ENCODE measurements around the gene TWIST2.

TWIST2 gene

GRCh38 chr2:238838786-238839327, 9.0 kb upstream of the TWIST2 start:
- DNase-seq, result no peak

- DNase-seq, result no peak
Measured at GRCh38 chr2:238839428-238839827, 8.5 kb upstream of the TWIST2 start.

- no peak for DNase-seq
Measured at GRCh38 chr2:238841542-238842164, 6.2 kb upstream of the TWIST2 start.

- no peak for DNase-seq
Measured at GRCh38 chr2:238843476-238843875, 4.4 kb upstream of the TWIST2 start.

GRCh38 chr2:238845583-238846377, 2.1 kb upstream of the TWIST2 start:
- DNase-seq, result no peak

- DNase-seq, result no peak
Measured at GRCh38 chr2:238846378-238846627, 1.6 kb upstream of the TWIST2 start.

- no peak for DNase-seq
Measured at GRCh38 chr2:238846628-238847418, 1.1 kb upstream of the TWIST2 start.

- no peak for DNase-seq
Measured at GRCh38 chr2:238847419-238847801, 475 bp upstream of the TWIST2 start.

GRCh38 chr2:238848691-238848975, 748 bp downstream of the TWIST2 start:
- DNase-seq, result no peak

- no peak for DNase-seq
Measured at GRCh38 chr2:238848976-238849853, 1.3 kb downstream of the TWIST2 start.

- no peak for DNase-seq
Measured at GRCh38 chr2:238850091-238850490, 2.2 kb downstream of the TWIST2 start.

GRCh38 chr2:238851026-238851425, 3.1 kb downstream of the TWIST2 start:
- no peak for DNase-seq

GRCh38 chr2:238851761-238852160, 3.9 kb downstream of the TWIST2 start:
- no peak for DNase-seq

- DNase-seq, result no peak
Measured at GRCh38 chr2:238852206-238852869, 4.5 kb downstream of the TWIST2 start.

- no peak for DNase-seq
Measured at GRCh38 chr2:238853218-238853617, 5.3 kb downstream of the TWIST2 start.

GRCh38 chr2:238853721-238854120, 5.8 kb downstream of the TWIST2 start:
- no peak for DNase-seq

GRCh38 chr2:238854246-238854645, 6.4 kb downstream of the TWIST2 start:
- no peak for DNase-seq

GRCh38 chr2:238854699-238855229, 6.9 kb downstream of the TWIST2 start:
- no peak for DNase-seq

- DNase-seq, result no peak
Measured at GRCh38 chr2:238855299-238855698, 7.4 kb downstream of the TWIST2 start.

GRCh38 chr2:238855891-238856580, 8.2 kb downstream of the TWIST2 start:
- no peak for DNase-seq

Measured in activated CD4-positive, alpha-beta T cell treated with anti-CD3 and anti-CD28 coated beads for 4 hours (primary cell).